HS-27A (cell line): ENCODE measurements around the gene SEMA3F.

Experiments used
- DNase-seq: peaks from one replicate; pipeline ENCODE4 v3.0.0-alpha.2; 2012; ENCODE audit warnings: low read depth, missing footprints

SEMA3F gene

DNA sequence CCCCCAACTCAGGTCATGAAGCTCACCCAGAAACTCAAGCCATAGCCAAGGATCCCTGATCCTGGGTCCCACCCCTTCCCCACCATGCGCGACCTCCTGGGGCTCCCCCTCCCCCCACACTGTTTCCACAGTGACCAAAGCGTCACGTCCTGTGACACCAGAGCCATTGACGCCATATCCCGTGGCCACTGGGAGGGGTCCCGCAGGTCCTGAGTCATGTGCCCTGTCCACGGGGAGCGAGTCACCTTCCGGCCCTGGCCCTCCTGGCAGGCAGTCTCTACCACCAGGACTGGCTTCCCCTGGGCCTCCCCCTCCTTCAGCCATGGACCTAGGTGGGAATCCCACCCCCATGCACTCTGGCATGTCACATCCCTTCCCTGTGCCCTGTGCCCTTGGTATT lies 15.6 kb downstream of the SEMA3F start:
- no peak for DNase-seq

DNA sequence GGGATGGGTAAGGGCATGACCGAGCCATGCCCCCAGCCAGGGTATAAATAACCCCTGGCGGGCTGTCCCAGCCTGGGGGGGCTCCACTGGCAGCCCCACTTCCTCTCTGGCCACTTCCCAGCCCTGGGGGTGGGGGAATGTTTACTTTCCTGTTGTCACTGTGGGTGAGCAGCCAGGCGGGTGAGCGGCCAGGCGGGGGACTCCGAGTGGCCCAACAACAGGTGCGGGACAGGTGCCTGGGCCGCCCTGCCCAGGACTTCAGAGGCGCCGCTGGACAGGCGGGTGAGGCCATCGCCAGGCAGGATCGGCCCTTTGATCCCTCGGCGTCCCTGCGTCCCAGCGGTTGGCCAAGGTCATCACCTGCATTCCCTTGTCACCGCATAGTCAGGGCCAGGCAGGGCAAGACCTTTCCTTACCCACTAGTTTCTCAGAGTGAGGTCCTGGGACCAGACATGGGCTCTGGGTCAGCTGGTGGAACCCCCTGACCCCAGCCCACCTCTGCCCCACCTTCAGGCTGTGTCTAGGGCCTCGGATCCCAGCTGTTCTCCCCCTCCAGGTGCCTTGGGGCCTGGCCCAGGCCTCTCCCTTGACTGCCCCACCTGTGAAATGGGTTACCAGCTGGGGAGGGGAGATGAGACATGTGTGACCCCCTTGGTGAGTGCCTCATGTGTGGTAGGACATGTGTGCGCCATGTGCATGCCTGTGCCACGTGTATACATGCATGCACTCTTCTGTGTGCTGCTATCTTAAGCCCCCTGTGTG lies 16.6 kb downstream of the SEMA3F start:
- no peak for DNase-seq

DNA sequence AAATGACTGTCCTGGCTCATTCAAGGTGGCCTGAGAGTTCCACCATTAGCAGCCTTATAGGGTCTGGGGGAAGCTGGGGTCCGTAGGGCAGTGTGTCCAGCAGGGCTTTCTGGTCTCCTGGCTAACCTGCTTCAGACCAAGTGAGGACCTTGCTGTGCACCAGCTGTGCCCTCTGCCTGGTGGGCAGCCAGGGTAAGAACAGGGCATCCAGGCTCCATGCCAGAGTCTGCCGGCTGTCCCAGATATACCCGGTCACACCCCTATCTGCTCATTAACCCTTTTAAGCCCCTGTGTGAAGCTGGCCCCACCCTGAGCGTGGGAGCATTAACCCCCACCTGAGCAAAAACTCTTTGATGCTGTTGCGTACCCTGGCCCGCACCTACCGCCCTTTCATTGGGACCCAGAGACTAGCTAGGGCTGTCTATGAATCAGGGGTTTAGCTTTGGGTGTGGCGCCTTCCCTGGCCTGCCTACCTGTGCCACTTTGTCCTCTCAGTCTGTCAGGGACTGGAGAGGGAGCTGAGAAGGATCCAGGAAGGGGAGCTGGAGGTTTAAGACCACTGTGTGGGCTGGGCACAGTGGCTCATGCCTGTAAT lies 17.6 kb downstream of the SEMA3F start:
- no peak for DNase-seq

DNA sequence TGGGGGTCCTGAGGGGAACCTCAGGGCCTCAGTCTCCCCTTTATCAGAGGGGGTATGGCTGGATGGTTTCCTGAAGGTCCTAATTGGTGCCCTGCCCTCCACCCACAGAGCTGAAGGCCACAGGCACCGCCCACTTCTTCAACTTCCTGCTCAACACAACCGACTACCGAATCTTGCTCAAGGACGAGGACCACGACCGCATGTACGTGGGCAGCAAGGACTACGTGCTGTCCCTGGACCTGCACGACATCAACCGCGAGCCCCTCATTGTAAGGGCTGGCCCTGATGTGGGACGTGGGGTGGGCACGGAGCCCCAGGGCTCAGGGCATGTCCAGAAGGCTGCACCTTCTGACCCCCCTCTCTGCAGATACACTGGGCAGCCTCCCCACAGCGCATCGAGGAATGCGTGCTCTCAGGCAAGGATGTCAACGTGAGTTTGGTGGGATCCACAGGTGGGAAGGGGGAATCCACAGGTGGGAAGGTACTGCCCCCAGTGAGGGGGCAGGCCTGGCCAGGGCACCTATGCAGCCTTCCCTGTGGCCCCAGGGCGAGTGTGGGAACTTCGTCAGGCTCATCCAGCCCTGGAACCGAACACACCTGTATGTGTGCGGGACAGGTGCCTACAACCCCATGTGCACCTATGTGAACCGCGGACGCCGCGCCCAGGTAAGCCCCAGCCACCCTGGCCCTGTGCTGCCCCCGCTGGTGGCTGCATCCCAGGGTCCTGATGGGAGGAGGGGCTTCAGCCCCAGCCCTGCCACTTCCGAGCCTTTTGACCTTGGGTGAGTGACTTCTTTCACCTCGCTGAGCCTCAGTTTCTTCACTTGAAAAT lies 18.8 kb downstream of the SEMA3F start:
- DNase-seq: no peak

DNA sequence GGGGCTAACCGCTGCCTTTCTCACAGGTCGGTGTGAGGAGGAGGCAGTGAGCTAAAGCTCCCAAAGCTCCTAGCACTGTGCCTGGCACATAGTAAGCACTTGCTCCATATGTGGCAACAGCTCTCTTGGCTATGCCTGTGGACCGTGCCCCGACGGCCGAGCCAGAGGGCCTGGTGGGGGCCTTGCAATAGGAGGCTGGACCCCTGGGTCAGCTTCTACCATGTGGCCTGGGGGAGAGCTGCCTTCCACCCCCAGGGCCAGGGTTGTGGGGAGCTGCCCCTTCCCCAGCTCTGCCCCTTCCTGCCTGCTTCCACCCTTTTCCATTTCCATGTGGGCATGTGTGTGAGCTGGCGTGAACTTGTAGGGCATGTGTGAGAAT lies 19.4 kb downstream of the SEMA3F start:
- no peak for DNase-seq

DNA sequence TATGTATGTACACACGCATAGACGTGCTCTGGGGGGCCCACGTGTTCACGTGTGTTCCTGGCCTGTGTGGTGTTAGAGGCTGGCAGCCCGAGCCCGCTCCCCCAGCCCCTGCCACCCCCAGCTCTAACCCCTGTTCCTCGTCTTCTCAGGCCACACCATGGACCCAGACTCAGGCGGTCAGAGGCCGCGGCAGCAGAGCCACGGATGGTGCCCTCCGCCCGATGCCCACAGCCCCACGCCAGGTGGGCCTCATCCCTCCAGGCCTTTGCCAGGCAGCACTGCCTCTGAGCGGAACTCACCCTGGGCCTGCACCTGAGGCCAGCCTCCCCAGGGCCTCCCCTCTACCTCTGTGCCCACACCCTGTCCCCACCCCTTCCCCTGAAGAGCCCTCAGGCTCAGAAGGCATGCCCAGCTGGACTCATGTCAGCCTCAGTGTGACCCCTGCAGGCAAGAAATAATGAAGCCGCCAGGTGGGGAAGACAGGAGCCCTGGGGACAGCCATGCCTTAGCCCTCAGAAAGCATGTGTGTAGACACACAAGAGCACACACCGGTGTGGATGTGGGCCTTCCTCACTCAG lies 19.9 kb downstream of the SEMA3F start:
- no peak for DNase-seq

DNA sequence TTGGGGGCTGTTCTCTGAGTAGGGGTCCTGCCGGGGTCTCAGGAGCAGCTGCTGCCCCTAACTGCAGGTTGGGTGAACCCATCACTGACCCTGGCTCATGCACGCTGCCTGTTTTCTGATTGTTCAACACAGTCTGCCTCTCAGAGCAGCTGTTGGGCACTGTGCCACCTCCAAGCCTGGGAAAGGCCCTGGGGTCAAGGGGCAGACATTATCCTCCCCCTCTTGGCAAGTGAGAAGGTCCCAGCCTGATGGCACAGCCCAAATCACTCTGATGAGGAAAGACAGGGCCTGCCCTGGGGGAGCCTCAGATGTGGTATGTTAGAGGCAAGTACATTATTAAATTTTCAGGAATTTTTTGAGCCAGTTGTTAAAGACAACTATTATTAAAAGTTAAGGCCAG lies 22.2 kb downstream of the SEMA3F start:
- DNase-seq: no peak

DNA sequence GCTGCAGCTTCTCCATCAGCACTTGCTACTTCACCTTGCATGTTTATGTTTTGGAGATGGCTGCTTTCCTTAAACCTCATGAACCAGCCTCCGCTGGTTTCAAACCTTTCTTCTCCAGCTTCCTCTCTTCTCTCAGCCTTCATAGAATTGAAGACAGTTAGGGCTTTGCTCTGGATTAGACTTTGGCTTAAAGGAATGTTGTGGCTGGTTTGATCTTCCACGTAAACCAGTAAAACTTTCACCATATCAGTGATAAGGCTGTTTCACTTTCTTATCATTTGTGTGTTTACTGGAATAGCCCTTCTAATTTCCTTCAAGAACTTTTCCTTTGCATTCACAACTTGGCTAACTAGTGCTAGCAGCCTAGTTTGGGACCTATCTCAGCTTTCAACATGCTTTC lies 24.6 kb downstream of the SEMA3F start:
- DNase-seq: no peak

DNA sequence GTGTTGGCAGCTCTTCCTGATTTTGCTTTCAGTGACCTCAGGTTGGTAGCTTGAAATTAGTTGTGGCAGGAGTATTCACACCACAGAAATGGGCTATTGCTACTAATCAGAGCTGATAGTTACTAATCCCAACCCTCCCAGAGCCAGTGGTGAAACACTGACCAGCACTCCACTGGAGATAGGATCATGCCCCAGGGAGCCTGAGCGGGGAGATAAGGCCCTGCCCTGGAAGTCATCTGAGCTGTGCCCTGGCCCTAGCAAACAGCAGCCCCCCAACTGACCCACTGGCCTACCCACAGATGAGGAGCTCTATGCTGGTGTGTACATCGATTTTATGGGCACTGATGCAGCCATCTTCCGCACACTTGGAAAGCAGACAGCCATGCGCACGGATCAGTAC lies 26.9 kb downstream of the SEMA3F start:
- DNase-seq: no peak

DNA sequence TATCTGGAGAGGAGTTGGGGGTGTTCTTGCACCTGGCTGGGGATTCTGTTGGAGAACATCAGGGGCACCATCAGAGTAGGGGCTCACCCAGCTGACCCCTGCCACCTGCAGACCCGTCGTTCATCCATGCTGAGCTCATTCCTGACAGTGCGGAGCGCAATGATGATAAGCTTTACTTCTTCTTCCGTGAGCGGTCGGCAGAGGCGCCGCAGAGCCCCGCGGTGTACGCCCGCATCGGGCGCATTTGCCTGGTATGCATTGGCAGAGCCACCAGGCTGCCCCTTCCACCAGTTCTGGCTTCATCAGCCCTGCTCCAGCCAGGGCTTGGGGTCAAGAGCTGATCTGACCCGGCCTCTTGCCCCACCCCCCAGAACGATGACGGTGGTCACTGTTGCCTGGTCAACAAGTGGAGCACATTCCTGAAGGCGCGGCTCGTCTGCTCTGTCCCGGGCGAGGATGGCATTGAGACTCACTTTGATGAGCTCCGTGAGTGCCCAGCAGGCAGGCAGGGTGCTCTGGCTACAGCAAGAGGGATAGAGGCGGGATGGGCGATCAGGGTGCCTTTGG lies 27.5 kb downstream of the SEMA3F start:
- DNase-seq: no peak

DNA sequence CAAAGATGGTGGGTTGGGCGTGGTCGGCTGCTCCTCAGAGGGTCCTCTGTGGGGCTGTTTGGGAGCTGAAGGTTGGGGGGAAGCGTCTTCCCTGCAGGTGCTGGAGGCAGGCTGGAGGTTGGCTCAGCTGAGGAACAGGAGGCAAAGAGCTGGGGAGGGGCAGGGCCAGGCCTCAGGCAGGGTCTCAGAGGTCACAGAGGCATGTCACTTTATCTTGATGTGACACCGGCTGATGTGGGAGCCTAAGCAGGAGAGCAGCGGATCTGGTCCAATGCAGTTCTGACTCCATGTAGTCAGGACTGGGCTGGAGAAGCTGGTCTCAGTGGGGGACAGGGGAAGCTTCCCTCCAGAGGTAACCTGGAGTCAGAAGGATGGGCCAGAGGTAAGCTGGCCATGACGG lies 28.6 kb downstream of the SEMA3F start:
- DNase-seq: no peak

DNA sequence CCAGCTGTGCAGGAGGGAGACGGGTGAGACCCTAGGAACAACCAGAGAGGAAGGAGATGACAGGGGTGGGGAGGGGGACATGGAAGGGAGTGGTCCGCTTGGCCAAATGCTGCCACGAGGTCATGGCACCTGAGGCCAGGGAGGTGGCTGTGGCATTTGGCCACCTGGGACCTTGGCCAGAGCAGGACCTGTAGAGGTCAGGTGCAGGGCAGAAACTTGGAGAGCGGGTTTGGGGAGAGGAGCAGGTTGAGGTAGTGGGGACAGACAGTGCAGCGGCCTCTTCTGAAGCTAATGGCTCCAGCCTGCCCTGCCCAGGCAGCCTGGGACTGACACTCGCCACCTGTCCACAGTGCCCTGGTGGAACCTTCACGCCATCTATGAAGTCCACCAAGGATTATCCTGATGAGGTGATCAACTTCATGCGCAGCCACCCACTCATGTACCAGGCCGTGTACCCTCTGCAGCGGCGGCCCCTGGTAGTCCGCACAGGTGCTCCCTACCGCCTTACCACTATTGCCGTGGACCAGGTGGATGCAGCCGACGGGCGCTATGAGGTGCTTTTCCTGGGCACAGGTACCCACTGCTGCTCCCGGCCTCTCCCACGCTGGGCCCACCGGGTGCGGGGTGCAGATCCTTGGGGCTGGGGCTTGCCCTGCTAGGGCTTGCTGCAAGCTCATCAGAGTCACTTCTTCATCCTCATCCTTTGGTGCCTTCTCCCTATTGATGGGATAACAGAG lies 29.3 kb downstream of the SEMA3F start:
- no peak for DNase-seq

DNA sequence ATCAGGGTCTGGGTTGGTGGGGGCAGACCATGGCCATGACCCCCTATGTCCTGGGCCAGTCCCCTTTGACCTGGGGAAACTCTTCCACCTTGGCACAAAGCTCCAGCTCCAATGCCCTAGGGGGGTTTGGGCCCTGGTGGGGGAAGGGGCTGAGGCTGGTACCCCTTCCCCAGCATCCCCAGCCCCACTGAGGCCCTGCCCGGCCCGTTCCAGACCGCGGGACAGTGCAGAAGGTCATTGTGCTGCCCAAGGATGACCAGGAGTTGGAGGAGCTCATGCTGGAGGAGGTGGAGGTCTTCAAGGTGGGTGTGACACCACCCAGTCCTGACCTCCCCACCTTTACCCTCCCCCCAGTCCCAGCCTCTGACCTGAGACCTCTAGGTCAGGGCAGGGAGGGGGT lies 30.1 kb downstream of the SEMA3F start:
- DNase-seq: no peak

DNA sequence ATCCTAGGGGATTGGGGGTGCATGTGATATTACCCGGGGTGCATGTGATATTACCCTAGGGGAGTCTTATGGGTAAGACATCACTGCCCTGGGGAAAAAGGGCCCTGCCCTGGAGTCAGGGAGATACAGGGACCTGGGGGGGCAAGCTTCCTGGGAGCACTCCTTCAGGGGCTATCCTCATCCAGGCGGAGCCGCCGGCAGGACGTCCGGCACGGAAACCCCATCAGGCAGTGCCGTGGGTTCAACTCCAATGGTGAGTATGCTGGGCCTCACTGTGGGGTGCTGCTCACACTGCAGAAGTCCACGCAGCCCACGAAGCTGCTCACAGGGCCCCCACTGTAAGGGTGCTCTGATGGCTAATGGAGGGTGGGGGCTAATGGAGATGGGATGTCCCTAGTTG lies 31.0 kb downstream of the SEMA3F start:
- no peak for DNase-seq

DNA sequence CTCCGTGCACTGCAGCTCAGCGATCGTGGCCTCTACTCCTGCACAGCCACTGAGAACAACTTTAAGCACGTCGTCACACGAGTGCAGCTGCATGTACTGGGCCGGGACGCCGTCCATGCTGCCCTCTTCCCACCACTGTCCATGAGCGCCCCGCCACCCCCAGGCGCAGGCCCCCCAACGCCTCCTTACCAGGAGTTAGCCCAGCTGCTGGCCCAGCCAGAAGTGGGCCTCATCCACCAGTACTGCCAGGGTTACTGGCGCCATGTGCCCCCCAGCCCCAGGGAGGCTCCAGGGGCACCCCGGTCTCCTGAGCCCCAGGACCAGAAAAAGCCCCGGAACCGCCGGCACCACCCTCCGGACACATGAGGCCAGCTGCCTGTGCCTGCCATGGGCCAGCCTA lies 32.6 kb downstream of the SEMA3F start:
- DNase-seq: no peak

DNA sequence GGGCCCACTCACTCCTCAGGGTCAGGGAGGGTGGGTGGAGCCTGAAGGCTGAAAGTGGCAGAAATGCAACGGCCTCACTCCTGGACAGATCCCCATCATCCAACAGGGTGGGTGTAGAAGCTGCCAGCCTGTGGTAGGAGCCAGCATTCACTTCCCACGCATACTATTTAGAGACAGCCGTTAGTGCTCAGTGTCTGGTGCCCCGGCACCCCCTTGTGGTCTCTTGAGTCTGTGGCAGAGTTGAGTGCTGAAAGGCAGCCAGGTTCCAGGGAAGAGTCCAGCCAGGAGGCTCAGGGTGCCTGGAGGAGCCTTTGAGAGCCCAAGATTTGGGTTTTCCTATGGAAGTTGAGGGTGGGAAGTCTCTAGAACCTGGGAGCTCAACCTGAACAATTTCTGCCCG lies 34.1 kb downstream of the SEMA3F start:
- DNase-seq: peak; percentile 48

DNA sequence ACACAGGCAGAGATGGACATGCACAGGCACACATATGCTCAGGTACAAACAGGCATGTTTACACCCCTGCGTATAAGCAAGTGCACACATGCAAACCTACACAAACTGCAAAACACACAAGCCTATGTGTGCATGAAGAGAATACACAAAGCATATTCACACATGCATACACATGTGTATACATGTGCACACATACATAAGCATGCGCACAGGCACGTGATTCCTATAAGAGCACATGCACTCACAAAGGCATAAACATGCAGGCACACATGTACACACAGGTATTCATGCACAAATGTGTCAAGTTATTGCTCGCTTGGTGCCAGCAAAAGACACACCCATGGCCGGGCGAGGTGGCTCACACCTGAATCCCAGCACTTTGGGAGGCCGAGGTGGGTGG lies 34.9 kb downstream of the SEMA3F start:
- DNase-seq: no peak

DNA sequence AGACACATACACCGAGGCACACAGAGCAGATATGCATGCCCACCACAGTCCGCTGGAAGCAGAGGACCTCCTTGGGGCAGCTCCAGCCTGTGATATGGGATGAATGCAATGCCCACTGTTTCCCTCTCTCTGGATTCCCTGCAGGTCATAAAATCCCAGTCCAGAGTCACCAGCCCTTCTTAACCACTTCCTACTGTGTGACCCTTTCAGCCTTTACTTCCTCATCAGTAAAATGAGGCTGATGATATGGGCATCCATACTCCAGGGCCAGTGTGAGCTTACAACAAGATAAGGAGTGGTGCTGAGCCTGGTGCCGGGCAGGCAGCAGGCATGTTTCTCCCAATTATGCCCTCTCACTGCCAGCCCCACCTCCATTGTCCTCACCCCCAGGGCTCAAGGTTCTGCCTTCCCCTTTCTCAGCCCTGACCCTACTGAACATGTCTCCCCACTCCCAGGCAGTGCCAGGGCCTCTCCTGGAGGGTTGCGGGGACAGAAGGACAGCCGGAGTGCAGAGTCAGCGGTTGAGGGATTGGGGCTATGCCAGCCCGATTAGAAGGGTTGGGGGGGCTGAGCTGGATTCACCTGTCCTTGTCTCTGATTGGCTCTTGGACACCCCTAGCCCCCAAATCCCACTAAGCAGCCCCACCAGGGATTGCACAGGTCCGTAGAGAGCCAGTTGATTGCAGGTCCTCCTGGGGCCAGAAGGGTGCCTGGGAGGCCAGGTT lies 36.0 kb downstream of the SEMA3F start, which contains the start of gene GNAT1:
Gene GNAT1 (plus strand): TSS at position 675 of the 725 bp plus-strand sequence. CDS start 116 bp downstream, outside the sequence.
- DNase-seq: no peak

DNA sequence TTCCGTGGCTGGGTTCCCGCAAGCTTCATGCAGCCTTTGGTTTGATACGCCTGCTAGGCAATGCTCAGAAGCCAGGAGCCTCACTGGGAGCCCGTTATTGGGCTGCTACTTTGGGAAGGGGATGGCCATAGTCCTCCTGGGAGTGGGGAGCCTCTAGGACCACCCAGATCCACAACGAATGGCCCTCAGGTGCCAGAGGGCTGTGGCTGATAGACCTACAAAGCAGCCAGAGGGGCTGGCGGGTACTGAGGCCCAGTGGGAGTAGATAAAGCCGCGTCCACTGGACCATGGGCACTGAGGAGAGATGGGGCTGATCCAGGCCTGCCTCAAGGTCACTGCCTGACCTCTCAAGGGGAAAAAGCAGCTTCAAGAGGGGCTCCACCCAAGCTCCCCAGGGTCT lies 37.0 kb downstream of the SEMA3F start:
- DNase-seq: no peak

DNA sequence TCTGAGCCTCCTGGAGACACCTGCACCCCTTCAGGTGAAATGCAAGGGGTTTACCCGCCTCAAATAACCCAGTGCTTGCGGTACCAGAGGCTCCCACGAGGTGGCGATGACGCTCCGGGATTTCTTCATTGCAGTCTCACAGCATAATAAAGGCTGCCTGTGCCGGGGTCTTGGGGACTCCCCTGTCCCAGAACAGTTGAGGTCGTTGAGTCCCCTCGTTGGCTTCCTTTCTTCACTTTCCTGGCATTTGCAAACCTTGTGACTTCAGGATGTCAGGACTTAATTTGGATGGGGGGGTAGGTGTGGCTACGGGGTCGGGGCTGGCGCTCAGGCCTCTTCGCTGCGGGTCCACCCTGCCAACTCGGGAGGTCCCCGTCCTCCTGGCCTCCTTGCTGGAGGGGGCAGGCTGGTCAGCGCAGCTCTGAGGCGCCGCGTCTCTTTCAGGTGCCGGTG lies 37.6 kb downstream of the SEMA3F start:
- DNase-seq: no peak

DNA sequence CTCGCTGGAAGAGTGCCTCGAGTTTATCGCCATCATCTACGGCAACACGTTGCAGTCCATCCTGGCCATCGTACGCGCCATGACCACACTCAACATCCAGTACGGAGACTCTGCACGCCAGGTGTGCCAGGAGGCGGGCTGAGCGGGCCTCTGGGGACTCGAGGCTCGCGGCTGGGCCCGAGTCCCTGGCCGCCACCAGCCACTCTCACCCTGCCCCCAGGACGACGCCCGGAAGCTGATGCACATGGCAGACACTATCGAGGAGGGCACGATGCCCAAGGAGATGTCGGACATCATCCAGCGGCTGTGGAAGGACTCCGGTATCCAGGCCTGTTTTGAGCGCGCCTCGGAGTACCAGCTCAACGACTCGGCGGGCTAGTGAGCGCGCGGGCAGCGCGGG lies 38.2 kb downstream of the SEMA3F start:
- DNase-seq: no peak
